CD4-positive, alpha-beta T cell treated with Interleukin-4 for 4 hours (primary cell): Measurements from ENCODE around the gene FIBCD1.

ENCODE experiments used
- DNase-seq: peaks from one replicate; pipeline ENCODE4 v3.0.0-alpha.2; 2020

FIBCD1 gene

GRCh38 chr9:130954317-130954716 lies 15.3 kb upstream of the FIBCD1 start:
- no peak for DNase-seq

- no peak for DNase-seq
These were observed 13.2 kb upstream of the FIBCD1 start for GRCh38 chr9:130952065-130952762.

- DNase-seq, result no peak
These were observed 10.9 kb upstream of the FIBCD1 start for GRCh38 chr9:130950039-130950311.

GRCh38 chr9:130949188-130950038 lies 10.4 kb upstream of the FIBCD1 start:
- no peak for DNase-seq

DNA sequence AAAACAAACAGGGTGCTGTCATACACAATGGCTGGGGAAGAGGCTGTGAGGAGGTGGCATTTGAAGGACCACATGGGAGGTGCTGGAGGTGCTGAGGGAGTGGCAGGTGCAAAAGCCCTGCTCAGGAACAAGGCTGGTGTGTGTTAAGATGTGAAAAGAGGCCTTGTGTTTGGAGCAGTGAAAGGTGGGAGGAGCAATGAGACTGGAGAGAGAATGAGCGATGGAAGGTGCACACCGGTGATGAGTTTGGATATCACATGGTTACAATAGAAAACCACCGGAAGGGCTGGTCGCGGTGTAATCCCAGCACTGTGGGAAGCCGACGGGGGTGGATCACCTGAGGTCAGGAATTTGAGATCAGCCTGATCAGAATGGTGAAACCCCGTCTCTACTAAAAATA lies 9.2 kb upstream of the FIBCD1 start:
- DNase-seq, result no peak

DNA sequence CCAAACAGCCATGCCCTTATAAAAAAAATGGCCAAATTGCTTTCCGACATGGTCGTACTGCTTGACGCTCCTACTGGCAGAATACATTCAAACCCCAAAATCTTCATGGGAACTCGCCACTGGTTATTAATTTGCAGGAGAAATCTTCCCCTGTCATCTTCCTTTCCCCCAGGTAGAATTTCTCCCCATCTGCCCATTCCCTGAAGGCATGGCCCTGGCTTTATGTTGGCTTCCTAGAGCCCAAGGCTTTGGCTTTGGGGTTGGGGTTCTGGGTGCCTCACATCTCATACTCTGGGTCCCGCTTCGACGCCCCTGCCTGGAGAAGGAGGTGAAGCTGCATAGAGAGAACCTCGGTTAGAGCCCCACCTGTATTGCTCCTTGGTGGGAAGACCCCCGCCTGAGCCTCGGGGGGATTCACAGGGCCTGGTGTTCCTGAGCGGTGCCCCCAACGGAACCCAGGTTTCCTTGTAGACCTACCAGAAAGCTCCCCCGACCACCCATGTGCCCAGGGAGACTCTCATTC lies 8.6 kb upstream of the FIBCD1 start:
- no peak for DNase-seq

GRCh38 chr9:130946766-130947617 lies 7.9 kb upstream of the FIBCD1 start:
- no peak for DNase-seq

DNA sequence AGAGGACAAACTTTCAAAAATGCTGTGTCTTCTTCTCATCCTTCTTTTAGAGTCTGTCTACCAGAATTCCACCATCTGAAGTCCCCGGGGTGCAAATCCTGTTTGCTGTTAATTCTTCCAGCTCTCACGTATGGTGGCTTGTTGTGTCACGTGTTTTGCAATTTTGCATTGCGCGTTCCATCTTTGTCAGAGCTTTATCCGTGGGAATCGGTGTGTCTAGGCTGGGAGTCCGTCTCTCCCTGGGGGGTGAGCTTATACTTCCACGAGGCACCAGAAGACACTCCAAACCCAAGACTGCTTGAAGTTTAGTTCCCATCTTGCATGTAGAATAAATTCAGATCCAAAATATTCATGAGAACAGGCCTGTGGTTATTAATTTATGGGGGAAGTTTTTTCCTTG lies 6.1 kb upstream of the FIBCD1 start:
- DNase-seq, result no peak

DNA sequence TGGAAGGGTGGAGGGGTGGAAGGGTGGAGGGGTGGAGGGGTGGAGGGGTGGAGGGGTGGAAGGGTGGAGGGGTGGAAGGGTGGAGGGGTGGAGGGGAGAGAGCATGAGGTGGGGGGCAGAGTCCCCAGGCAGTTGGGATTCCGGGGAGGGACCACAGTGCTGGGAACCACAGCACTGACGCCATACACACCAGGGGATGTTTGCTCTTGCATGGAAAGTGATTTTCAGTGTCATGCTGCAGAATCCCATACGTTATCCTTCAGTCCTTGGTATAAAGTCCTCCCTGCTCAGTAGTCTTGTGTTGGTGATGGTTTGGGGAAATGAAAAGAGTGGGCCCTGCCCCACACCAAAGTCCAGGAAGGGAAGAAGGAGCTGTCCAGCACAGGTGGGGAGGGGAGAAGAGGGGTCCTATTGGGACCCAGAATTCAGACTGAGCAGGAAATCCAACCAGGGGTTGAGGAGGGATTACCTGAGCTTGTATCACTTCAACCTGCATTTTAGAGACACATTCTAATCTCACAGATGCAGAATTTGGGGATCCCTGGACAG lies 5.5 kb upstream of the FIBCD1 start:
- no peak for DNase-seq

GRCh38 chr9:130943777-130944176 lies 4.7 kb upstream of the FIBCD1 start:
- no peak for DNase-seq

- DNase-seq, result no peak
These were observed 4.2 kb upstream of the FIBCD1 start for GRCh38 chr9:130943221-130943620.

DNA sequence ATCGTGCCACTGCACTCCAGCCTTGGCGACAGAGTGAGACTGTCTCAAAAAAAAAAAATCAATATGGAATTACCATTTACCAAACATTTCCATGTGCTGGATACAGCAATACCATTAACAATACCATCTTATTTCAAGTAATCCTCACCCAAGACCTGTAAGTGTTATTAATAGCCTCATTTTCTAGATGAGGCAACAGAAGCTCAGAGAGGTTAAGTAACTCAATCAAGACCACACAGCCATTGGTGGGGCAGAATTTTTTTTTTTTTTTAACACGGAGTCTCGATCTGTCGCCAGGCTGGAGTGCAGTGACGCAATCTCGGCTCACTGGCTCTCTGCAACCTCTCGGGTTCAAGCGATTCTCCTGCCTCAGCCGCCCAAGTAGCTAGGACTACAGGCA lies 3.6 kb upstream of the FIBCD1 start:
- DNase-seq, result no peak

DNA sequence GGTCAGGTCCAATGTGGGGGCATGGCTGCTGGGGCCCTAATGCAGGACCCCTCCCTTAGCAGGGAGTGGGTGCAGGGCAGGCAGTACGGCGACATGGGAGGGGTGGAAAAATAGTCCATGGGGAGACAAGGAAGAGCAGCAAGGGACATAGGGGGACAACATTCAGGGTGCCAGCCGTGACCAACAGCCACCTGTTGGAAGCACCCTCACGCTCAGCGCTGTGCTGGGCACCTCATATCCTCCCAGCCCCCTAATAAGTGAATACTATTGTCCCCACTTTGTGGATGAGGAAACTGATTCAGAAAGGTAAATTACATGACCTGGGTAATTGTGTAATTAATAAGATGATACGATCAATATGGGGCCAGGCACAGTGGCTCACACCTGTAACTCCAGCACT lies 3.0 kb upstream of the FIBCD1 start:
- no peak for DNase-seq

GRCh38 chr9:130940693-130941576 lies 1.9 kb upstream of the FIBCD1 start:
- DNase-seq, result peak; percentile 62

DNA sequence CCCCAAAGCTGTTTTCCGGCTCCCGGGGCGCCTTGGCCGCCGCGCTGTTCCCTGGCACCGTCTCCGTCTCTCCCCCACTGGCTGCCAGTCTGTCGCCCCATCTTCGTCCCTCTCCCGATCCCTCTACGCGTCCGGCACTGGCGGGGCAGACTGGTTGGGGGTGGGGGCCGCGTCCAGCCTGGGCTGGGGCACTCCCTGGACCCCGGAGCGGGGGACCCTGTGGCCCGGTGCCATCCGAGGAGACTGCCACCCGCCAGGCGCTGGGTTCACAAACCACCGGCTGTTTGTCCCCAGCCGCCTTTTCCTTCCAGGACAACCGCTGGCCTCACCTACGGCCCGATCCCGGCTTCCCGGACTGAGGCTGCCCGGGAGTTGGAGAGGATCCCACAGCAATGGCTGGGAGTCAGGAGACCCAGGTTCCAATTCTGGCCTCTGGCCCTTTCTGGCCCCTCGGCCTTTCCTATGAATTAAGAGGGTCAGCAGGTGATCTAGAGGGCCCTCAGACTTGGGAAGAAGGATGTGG lies 1.0 kb upstream of the FIBCD1 start:
- no peak for DNase-seq

DNA sequence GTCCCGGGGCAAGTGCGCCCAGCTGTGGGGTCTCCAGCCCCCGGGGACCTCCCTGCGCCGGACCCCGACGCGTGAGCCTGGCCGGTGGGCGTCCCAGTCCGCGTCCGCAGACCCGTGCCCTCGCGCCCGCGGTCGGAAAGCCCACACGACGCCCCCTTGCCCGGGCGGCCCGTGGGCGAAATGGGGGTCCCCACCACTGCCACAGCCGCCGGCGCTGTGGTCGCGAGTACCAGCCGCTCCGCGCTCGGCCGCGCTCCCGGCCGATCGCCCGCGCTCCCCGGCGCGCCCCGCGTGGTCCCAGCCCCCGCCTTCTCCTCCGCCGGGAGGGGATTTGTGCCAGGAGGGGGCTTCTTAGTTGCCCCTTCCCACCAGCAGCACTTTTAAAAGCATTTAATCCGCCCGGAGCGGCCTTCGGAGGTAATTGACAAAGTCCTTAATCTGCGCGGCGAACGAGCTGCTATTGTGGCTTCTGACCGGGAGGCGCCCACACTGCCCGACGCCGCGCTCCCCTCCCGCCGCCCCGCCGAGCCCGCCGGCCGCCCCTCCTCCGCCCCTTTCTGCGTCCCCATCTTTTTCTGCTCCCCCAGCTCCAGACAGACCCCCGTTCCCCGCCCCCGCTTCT lies 469 bp upstream of the FIBCD1 start:
- DNase-seq, result no peak

GRCh38 chr9:130938184-130938651 lies 829 bp downstream of the FIBCD1 start:
- no peak for DNase-seq

DNA sequence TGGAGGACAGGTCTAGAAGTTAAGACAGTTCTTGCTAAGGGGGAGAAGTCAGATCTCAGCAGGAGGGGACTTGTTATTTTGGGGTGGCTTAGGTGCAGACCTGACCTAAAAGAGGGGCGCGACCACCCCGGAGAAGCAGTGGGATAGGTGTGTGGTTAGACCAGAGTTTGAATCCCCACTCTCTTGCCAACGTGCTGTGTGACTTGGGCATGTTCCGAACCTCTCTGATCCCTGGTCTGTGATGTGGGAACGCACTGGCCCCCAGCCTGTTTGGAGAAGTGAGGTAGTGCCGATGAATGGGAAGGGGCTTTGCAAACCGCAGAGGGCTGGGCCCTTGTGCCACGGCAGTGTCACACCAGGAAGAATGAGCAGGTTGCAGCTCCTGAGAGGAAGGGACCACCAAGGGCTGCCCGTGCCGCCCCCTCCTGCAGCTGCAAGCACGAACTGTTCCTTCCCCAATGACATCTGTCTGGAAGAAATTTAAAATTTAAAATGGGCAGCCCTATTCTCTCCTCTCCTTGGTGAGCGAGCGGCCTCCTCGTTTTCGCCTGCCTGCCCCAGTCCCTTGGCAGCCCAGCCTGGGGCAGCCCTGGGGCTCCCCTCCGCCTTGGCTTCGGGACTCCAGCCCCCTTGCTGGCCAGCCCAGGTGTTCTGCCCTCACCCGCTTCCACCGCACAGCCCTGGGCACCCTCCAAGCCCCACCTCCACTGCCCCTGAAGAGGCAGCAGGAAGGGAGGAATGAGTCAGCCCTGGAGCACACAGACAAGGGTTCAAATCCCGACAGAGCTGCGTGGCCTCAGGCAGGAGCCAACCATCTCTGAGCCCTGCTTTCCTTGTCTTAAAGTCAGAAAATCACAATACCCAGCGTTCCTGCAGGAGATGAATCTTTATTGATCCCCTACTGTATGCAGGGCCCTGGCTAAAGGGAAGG lies 1.6 kb downstream of the FIBCD1 start:
- DNase-seq, result no peak

DNA sequence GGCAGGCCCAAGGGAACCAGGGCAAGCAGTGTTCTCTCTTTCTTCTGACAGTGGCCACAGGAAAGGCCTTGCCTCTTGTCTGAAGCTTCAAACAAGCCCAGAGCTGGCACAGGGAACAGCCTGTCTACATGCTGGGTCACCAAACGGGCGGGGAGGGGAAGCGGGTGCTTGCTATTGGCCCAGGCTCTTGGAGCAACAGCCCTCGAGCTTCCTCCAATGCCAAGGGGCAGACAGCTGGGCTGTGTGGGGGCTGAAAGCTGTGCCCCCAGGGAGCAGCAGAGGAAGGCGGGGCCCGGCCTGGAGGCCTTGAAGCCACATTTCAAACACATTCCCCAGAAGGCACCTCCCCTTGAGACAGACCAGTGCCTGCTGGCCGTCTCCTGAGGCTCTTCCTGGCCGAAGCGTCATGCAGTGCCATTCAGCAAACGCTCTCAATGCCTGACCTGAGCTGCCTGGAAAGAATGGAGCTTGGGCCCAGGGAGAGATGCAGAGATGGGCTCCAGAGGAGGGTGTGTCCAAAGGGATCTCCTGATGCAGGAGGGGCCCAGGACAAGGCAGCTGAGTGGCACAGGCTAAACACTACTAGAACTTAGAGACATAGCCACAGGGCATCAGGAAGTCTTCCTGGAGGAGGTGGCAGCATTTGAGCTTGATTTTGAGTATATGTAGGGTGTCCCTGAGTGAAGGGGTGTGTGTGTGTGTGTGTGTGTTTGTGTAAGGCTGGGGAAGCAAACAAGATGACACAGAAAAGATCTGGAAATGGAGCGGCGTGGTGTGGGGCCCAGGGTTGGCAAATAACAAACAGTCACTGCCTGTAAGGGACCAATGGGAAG lies 2.5 kb downstream of the FIBCD1 start:
- DNase-seq, result no peak
